Mammary epithelial cell (primary cell): ENCODE measurements around the gene GSTT2B.
"Not testable (repeated sequence)": the region's sequence is repeated elsewhere in the genome, so short reads cannot be mapped to it uniquely, and the experiment has no call there.

Experiments used
- CTCF ChIP-seq, 2 donors: IDR thresholded peaks in 1 of 2; conservative IDR thresholded peaks in 1 of 2; 2 replicates each; pipeline ENCODE4 v1.5.1; 2011 to 2012; ENCODE audit warnings: inconsistent platforms in 2 of 2, low read length in 2 of 2, mild to moderate bottlenecking in 2 of 2, control low read depth in 1 of 2, low read depth in 1 of 2; ENCODE audit not compliant: insufficient read depth in 1 of 2; ENCODE audit errors: extremely low read depth in 1 of 2
- EZH2 ChIP-seq: IDR thresholded peaks from 2 replicates; pipeline ENCODE4 v1.6.1; 2012; ENCODE audit warnings: low read length, inconsistent platforms, borderline replicate concordance

GRCh38 chr22:23961084-23961771 lies at the start of gene GSTT2B:
- TF ChIP-seq CTCF (conservative IDR thresholded peaks at IDR 0.05 in 1 of 2, IDR thresholded peaks at IDR 0.05 in 1 of 2; ENCODE audit: extremely low read depth in 1 of 2, insufficient read depth in 1 of 2, low read depth in 1 of 2, low read length in 2 of 2); EZH2: not testable (repeated sequence)
